Measurements from ENCODE around the gene ULK4.

The ULK4 gene

DNA sequence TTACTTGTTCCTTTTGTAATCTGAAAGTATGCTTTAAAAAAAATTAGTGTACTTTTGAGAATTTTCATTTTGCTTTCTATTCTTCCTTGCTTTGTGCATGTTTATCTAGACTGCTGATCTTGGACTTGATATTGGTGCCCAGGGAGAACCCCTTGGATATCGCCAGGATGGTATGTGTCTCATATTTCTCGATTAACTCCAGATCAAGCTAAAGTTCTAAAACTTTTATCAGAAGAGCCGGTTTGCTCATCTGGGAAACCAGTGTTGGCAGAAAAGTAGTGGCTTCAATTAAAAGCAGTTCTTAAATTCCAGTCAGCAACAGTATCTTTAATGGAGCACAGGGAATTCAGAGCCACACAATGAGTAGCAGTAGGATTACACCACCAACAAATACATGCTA lies 724.0 kb downstream of the ULK4 start:
- H3K4me2 ChIP-seq (ENCODE audit: low read length): no peak overlapping the region
- TF ChIP-seq EZH2phosphoT487 (IDR thresholded peaks at IDR 0.05; ENCODE audit: borderline replicate concordance, low read length): no peak
- TF ChIP-seq, protein P1, sequence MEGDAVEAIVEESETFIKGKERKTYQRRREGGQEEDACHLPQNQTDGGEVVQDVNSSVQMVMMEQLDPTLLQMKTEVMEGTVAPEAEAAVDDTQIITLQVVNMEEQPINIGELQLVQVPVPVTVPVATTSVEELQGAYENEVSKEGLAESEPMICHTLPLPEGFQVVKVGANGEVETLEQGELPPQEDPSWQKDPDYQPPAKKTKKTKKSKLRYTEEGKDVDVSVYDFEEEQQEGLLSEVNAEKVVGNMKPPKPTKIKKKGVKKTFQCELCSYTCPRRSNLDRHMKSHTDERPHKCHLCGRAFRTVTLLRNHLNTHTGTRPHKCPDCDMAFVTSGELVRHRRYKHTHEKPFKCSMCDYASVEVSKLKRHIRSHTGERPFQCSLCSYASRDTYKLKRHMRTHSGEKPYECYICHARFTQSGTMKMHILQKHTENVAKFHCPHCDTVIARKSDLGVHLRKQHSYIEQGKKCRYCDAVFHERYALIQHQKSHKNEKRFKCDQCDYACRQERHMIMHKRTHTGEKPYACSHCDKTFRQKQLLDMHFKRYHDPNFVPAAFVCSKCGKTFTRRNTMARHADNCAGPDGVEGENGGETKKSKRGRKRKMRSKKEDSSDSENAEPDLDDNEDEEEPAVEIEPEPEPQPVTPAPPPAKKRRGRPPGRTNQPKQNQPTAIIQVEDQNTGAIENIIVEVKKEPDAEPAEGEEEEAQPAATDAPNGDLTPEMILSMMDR (IDR thresholded peaks at IDR 0.05; ENCODE audit: low read depth, low read length, poor library complexity, severe bottlenecking): no peak
- no peaks in the 10 kb centered on the region for H3F3A ChIP-seq (ENCODE audit: control insufficient read depth, insufficient read depth)
- H3K4me1 ChIP-seq (ENCODE audit: control insufficient read depth, low read length): no peaks in the 10 kb centered on the region
- no peak overlapping the region for H3K4me3 ChIP-seq (ENCODE audit: low read length)
- no peak overlapping the region for H3K27ac ChIP-seq (ENCODE audit: low read depth, low read length)
- H3K9me2 ChIP-seq (replicated peaks; ENCODE audit: control insufficient read depth, low read length): no peaks in the 10 kb centered on the region
- no peaks in the 10 kb centered on the region for H3K9me3 ChIP-seq (ENCODE audit: control insufficient read depth, insufficient read depth, low read length)
- 0 out of 2 replicates have a peak, but pooled peaks cover 8% of the 10 kb centered on the region for H4K20me1 ChIP-seq (ENCODE audit: control insufficient read depth, insufficient read depth, low read depth, low read length)
- H3K36me3 ChIP-seq (ENCODE audit: control insufficient read depth, low read length): peaks cover 81% of the 10 kb centered on the region
- no peaks in the 10 kb centered on the region for H3K27me3 ChIP-seq (ENCODE audit: control insufficient read depth, low read length)
- H3K79me2 ChIP-seq (ENCODE audit: control insufficient read depth, low read length): no peaks in the 10 kb centered on the region

- Histone ChIP-seq H4K20me1 (ENCODE audit: control insufficient read depth, insufficient read depth, low read depth, low read length) (no peaks in the 10 kb centered on the region), H3K4me2 (ENCODE audit: low read length) (no peak overlapping the region), H3K36me3 (ENCODE audit: control insufficient read depth, low read length) (peaks cover 95% of the 10 kb centered on the region)
Observed at GRCh38 chr3:41236228-41236627, 725.7 kb downstream of the ULK4 start.

DNA sequence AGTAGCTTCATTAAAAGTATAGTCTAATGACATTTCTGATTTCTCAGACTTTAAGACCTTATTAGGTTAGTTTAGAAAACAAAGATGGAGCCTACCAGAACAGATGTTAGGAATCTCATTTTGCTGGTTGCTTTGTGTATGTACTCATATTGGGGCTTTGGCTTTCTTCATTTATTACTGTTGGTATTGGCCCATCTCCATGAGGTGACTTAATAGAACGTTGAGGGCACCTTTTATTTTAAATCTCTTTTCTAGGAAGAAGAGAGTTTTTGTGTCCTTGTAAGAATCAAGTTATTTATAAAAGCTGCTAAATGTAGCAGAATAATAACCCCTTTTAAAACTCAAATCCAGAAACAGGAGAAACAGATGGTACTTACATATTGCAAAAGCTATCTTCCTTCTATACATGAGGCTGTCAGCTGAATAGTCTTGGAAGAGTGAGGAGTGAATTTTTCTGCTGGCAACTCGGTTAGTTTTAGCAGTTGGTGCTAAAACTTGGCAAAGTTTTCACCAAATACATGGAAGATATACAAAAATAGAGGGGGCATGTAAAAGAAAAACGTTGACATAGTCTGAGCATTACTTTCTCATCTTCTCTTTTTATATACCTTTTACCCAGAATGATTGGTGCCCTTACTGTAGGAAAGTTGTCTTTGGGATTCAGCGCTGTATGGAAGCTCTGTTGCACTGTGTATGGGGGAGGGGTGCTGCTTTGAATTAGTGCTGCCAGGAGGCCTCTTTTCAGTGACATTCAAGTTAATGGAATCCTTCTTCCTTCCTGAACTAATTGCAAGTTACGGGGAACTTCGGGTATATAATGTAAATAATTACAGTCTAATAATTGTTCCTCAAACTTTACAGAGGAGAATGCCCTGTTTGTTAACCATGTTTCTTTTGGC lies 726.8 kb downstream of the ULK4 start:
- no peaks in the 10 kb centered on the region for H3K9me3 ChIP-seq (ENCODE audit: control insufficient read depth, insufficient read depth, low read length)
- no peak overlapping the region for H3K27ac ChIP-seq (ENCODE audit: low read depth, low read length)
- TF ChIP-seq, protein P1 (IDR thresholded peaks at IDR 0.05; ENCODE audit: low read depth, low read length, poor library complexity, severe bottlenecking): no peak
- no peak for TF ChIP-seq EZH2phosphoT487 (IDR thresholded peaks at IDR 0.05; ENCODE audit: borderline replicate concordance, low read length)
- no peaks in the 10 kb centered on the region for H3K27me3 ChIP-seq (ENCODE audit: control insufficient read depth, low read length)
- H3K79me2 ChIP-seq (ENCODE audit: control insufficient read depth, low read length): peaks cover 5% of the 10 kb centered on the region
- no peaks in the 10 kb centered on the region for H3K9me2 ChIP-seq (replicated peaks; ENCODE audit: control insufficient read depth, low read length)
- H3K36me3 ChIP-seq (ENCODE audit: control insufficient read depth, low read length): peaks cover 93% of the 10 kb centered on the region
- no peaks in the 10 kb centered on the region for H4K20me1 ChIP-seq (ENCODE audit: control insufficient read depth, insufficient read depth, low read depth, low read length)
- no peaks in the 10 kb centered on the region for H3K4me1 ChIP-seq (ENCODE audit: control insufficient read depth, low read length)
- no peak overlapping the region for H3K4me3 ChIP-seq (ENCODE audit: low read length)
- no peaks in the 10 kb centered on the region for H3F3A ChIP-seq (ENCODE audit: control insufficient read depth, insufficient read depth)
- H3K4me2 ChIP-seq (ENCODE audit: low read length): no peak overlapping the region

More at GRCh38 chr3:41236228-41236627, 725.7 kb downstream of the ULK4 start:
- no peak overlapping the region for H3K27ac ChIP-seq (ENCODE audit: low read depth, low read length)
- no peaks in the 10 kb centered on the region for H3K27me3 ChIP-seq (ENCODE audit: control insufficient read depth, low read length)
- no peaks in the 10 kb centered on the region for H3K4me1 ChIP-seq (ENCODE audit: control insufficient read depth, low read length)
- H3K9me3 ChIP-seq (ENCODE audit: control insufficient read depth, insufficient read depth, low read length): no peaks in the 10 kb centered on the region
- H3K79me2 ChIP-seq (ENCODE audit: control insufficient read depth, low read length): no peaks in the 10 kb centered on the region
- no peak for TF ChIP-seq EZH2phosphoT487 (IDR thresholded peaks at IDR 0.05; ENCODE audit: borderline replicate concordance, low read length)
- TF ChIP-seq, protein P1 (IDR thresholded peaks at IDR 0.05; ENCODE audit: low read depth, low read length, poor library complexity, severe bottlenecking): no peak
- no peak overlapping the region for H3K4me3 ChIP-seq (ENCODE audit: low read length)
- no peaks in the 10 kb centered on the region for H3F3A ChIP-seq (ENCODE audit: control insufficient read depth, insufficient read depth)
- no peaks in the 10 kb centered on the region for H3K9me2 ChIP-seq (replicated peaks; ENCODE audit: control insufficient read depth, low read length)

All from DOHH2 (cell line).